NCI-H748 treated with DMSO at 0.1 percent for 48 hours (cell line): ENCODE measurements around the gene ASCL4.

Experiments used
- DNase-seq: peaks from one replicate; lab custom pipeline; 2025; lab: John Stamatoyannopoulos, UW

Gene ASCL4

DNA sequence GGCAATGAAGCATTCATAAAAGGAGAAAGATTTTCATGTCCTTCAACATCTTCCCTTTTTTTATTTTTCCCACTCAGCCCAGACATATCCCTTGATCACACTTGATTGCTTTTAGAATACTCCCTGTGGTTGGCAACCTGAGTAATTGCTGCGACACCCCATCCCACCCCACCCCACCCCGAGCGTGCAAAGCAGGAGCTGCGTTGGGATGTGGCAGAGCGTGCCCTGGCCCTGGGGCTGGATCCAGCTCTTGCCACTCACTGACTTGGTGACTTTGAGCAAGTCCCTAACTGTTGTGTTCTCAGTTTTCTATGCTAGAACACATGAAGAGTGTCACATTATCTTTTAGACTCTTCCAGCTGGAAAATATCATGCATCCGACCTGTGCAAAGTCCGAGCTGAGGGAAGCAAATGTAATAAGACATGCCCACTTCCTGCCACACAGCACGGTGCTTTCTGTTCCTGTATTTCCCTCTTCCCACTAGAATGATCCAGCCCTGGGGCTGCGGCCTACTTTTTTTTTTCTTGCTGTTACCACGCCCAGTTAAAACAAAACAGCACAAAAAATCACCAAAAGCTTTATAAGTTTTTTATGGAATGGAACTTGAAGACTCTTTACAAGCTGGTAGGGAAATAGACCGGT lies 4.0 kb downstream of the ASCL4 start:
- no peak for DNase-seq

- DNase-seq, result no peak
Observed at GRCh38 chr12:107779077-107779831, 4.8 kb downstream of the ASCL4 start.

DNA sequence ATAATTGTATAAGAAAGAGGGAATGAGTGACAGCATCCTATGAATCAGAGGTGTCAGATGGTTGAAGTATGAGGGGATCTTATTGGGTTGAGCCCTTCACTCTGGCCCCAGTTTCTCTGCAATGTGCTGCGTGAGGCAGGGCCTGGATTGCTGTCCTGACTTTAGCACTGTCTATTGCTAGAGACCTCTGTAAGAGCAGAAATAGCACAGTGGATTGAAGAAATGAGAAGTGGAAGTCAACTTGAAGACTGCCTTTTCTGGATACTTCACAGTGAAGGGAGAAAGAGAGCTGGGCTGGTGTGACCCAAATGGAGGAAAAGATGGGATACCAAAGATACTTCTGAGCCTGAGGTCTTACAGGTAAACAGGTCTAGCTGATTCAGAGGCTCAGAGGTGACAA lies 5.8 kb downstream of the ASCL4 start:
- DNase-seq, result no peak

DNA sequence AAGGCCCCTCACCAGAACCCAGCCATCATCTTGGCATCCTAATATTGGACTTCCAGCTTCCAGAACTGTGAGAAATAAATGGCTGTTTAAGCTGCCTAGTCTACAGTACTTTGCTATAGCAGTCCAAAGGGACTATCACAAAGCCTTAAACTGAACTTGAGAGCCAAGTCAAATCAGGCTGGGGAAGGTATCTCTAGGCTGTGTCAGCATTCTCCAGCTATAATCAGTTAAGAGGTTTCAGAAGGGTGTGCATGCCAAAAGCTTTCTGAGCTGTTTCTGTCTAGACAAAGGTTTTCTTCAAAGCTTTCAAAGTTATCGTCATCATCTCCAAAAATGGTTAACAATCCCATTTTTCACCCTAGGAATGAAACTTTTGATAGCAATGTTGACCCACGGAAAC lies 7.6 kb downstream of the ASCL4 start:
- no peak for DNase-seq

- no peak for DNase-seq
Observed at GRCh38 chr12:107783406-107784376, 9.2 kb downstream of the ASCL4 start.

GRCh38 chr12:107788281-107788680 lies 13.8 kb downstream of the ASCL4 start:
- no peak for DNase-seq

DNA sequence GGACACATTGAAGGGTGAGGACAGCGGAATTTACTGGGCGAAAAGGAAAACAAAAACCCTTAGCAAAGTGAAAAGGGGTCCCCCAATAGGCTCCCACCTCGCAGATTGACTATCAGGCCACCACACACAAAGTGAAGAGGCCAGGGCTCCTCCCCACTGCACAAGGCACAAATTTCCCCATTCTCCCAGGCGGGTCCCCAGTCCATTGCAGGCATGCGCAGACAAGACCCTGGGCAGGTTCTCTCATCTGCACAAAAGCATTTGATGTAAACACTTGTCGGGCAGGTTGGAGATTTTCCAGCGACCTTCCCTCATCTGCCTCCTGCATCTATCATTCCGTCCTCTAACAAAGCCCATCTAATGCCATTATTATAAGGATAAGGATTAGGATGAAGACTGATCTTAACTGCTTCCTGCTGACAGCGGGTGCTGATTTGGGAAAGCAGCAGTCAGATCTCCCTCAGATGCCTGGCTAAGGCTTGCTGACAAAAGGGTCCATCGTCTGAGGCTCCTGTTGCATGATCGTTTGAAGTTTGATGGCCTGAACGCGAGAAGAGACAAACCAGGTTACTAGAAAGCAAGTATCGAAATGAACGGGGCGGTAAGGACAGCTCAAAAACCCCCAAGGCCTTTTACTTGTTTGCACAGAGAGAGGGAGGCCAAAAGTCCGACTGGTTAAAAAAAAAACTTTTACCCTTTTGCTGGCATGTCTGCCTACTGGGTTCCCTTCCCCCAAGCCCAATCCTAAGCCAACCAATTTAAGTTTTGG lies 14.4 kb downstream of the ASCL4 start:
- DNase-seq, result no peak

GRCh38 chr12:107791465-107792089 lies 17.1 kb downstream of the ASCL4 start:
- no peak for DNase-seq

DNA sequence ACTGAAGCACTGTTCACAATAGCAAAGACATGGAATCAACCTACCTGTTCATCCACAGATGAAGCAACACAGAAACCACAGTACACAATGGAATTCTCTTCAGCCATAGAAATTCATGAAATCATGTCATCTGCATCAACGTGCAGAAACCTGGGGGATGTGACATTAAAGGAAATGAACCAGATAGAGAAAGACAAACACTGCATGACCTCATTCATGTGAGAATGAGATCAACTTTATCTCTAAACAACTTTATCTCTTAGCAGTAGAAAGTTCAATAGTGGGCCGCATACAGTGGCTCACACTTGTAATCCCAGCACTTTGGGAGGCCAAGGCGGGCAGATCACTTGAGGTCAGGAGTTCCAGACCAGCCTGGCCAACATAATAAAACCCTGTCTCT lies 19.9 kb downstream of the ASCL4 start:
- DNase-seq, result no peak

- DNase-seq, result no peak
Observed at GRCh38 chr12:107798580-107798979, 24.1 kb downstream of the ASCL4 start.

- no peak for DNase-seq
Observed at GRCh38 chr12:107801150-107801549, 26.6 kb downstream of the ASCL4 start.

- DNase-seq, result no peak
Observed at GRCh38 chr12:107803092-107803491, 28.6 kb downstream of the ASCL4 start.

GRCh38 chr12:107805488-107806180 lies 31.1 kb downstream of the ASCL4 start:
- no peak for DNase-seq

GRCh38 chr12:107807471-107808150 lies 33.1 kb downstream of the ASCL4 start:
- no peak for DNase-seq

DNA sequence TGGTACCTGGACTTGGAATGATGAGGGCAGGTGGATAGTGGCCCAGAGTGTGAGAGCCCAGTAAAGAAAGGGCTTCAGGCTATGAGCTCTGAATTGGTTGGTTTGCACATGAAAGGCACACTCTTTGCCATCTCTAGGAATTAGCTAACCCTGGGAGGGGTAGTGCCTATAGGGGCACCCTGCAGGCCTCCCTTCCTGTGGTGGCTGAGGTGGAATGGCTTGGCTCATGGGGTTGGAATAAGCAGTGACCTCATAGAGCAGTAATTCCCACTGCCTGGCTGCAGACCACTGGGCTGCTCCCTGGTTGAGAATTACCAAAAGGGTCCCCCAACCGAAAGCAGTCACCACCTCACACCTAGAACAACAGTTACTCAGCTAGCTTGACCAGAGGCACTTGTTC lies 42.7 kb downstream of the ASCL4 start:
- no peak for DNase-seq

- no peak for DNase-seq
Observed at GRCh38 chr12:107818984-107819383, 44.5 kb downstream of the ASCL4 start.

GRCh38 chr12:107822356-107822755 lies 47.9 kb downstream of the ASCL4 start:
- peak; percentile 1 for DNase-seq
